SIG-M5 (cell line): ENCODE results near the gene PITRM1.

Experiments used
- DNase-seq: peaks from one replicate; lab custom pipeline; 2025; lab: John Stamatoyannopoulos, UW

Gene PITRM1

DNA sequence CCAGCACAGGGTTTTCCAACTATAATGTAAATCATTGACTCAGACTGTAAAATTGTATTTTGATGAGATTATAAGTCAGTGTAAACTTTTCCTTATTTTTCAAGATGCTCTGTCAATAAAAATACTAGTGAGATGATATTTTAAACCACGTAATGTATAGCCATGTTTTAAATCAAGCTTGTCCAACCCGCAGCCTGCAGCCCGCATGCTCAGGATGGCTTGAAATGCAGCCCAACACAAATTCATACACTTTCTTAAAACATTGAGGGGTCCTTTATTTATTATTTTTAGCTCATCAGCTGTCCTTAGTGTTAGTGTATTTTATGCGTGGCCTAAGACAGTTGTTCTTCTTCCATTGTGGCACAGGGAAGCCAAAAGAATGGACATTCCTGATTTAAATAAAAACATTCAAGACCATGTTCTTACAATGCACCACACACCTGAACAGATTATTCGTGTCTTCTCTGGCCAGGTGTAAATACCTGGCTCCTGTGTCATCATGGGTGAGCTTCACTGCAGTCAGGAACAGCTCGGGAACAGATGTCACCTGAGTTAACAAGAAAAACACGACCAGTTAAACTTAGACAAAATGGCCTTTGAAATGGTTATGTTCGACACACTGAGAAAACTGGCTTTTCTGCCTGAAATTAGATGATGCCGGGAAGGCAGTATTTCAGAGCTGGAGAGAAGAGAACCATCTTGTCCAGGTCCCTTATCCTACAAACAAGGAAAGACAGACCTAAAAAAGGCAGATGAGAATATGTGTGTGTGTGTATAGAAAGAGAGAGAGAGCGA is 5.9 kb downstream of the PITRM1 start:
- no peak for DNase-seq

DNA sequence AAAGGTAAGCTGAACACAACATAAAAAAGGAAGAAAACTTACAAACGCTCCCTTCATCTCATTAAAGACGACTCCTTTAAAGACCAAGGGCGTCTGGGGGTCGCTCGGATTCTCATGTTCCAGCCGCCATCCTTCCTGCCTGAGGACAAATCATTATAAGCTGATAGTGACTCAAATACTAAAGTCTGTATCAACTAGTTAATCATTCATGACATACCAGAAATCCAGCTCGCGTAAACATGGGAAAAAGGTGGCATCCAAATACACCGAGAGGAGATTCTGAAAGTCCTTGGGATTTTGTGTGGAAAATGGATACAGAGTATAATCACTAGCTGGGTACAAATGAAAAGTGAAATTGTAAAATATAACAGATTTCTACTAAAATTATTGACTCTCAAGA is 7.4 kb downstream of the PITRM1 start:
- no peak for DNase-seq

DNA sequence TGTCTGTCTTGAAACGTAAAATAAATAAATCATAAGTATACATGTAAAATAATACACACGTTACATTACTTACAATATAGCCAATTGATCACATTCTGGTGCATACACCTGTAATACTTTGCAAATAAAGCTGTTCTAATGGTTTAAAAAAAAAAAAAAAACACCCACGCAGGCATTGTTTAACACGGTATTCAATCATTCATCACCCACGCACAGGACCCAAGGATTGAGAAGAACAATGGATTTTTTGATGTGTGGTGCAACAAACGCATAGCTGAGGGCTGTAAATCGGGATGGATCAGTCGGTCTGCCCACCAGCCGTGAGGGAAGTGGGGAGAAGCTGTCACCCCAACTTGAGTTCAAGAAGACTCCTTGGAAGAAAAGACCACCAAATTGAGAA is 8.7 kb downstream of the PITRM1 start:
- no peak for DNase-seq

DNA sequence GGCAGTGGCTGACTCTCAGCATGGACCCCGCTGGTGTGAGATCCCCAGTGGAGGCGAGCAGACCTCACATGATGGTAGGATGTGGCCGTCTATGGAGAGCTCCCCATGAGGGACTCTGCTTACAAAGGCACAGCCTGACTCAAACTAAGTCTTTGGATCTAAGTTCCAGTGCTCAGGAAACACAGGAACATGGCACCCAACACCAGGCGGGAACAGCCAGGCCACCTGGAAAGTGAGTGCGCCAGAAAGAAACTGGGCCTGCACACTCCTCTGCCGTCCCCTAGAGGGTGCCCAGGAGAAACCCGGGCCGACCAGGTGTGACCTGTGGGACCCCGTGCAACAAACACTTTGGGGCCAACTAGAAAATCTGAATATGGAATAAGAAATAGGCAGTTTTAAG is 10.0 kb downstream of the PITRM1 start:
- no peak for DNase-seq

DNA sequence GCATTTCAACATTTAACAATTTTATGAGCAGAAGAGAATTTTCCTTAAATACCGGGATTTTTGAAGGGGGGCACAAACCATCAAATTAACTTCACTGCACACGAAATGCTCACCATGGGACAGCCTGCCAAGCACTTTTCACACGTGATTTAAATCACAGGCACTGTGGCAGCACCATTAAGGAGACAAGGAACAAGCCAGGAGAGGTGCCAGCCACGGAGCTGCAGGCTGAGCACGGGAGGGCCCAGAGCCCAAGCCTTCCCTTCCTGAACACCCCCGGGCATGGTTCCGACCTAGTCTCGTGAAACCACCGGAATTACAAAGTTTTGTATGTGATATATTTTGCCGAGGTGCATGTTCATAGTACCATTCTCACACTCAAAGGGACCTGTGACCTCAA is 13.4 kb downstream of the PITRM1 start:
- DNase-seq: no peak

DNA sequence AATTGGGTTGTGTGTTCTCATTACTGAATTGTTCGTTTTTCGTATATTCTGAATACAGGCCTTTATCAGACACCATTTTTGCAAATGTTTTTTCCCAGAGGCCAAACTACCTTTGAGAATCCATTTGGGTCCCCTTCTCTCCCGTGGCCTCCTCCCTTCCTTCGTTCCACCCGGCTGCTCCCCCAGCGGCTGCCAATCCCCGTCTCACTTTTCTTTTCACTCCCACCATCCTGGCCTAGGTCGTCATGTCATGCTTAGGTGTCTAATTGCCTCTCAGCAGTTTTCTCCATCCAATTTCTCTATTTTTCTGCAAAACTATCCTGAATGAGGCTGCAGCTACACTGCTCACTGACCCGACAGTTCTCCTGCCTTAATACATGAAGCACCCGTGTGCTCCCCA is 17.9 kb downstream of the PITRM1 start:
- no peak for DNase-seq

DNA sequence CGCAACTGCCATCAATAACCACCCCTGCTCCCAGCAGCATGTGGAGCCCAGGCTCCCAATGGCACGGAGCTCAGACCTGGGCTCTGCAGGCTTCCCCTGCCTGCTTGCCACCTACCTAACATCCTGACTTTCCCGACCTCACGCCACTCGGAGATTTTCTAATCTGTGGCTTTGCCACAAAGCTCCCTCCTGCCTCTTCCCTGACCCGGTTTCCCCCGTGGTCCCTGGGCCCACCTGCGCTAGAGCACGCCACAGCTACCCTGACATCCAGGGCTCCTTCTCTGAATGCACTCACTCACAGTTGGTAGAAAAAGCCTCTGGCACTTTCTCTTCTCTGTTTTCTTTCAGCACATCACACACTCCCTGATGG is 20.0 kb downstream of the PITRM1 start:
- DNase-seq: no peak

DNA sequence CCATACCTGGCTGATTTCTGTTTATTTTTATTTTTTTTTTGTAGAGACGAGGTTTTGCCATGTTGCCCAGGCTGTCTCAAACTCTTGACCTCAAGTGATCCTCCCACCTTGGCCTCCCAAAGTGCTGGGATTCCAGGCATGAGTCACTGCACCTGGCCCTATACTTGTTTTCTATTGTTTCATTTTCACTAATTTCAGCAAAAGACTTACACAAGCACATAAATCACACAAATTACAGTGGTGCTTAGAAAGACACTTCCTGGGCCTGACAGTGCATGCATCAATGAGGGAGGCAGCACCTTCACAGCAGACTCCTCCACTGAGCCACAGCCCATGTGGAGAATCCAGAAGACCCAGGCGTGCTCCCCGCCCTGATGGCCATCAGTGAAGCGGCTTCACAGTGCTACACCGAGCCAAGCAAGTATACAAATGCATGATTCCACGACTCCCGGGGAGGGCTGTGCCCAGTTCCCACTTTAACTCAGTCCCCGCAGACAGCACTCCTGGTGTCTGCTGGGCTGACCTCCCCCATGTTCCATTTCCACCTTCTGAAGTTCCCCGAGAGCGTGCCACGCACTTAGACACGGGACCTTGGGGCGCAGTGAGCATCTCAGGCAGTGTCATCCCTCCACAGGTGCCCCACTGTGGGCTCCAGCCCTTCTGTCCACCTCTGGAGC is 20.6 kb downstream of the PITRM1 start:
- DNase-seq: no peak

DNA sequence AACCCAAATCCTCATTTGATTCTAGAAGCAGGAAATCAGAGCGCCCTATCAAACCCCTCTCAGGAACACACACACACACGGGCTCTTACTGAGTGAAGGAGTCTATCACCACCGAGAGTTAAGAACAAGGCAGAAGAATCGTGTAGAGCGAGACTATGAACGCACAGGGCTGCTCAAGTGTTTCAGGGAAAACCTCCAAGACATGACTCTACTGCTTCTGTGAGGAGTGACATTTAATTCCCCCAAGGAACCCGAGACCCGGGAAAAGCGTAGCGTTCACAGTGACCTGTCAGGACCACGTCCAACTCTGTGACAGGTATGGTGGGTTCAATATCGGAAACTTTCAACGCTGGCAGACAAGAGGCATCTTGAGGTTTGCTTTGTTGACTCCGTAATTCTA is 21.6 kb downstream of the PITRM1 start:
- DNase-seq: no peak

DNA sequence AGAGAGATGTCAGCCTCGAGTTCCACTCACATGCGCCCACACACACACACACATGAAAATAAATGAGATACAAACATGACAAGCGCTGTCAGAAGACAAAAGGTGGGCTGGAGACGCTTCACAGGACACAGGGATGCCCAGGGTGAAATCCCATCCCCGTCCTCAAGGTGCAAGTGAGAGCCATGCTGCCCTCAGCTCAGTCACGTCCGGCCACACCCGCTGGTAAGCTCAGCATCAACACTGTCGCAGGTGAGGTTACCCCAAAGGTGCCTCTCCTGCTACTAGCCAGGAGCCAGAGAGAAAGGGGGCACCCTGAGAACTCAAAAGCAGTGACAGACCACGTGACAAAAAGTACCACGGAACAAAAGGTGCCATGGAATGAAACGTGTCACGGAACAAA is 22.2 kb downstream of the PITRM1 start:
- DNase-seq: no peak

DNA sequence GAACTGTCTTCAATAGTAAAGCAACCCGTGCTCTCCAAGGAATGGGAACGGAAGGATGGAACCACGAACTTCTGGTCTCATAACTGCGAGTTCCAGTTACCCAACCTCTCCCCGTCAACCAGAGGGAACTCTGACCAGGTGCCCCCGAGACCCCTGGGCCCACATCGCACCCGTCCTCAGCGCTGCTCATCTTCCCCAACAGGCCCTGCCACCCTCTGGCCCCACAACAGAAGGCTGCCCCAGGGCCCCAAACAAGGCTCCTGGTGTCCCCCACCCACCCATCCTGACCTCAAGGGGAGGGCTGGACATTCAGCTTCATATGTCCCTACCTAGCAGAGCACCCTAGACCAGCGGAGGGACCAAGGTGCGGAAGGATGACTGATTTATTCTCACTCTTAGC is 22.7 kb downstream of the PITRM1 start:
- no peak for DNase-seq

DNA sequence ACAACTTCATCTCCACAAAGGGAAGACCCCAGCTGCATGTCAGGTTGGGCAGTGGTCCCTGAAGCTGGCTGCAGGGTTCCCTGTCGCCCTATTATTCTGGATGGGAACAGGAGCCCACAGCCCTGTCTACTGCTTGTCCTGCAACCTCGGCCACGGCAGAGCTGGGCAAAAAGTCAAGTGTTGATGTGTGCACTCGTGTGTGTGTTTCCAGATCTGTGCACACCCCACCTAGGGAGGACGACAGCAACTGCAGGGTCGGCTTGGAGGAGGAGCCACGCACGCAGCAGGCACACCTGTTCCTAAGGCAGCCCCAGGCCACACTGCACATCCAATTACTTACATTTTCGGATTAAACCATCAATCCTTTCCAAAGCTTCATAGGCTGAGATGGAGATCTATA is 23.6 kb downstream of the PITRM1 start:
- no peak for DNase-seq

DNA sequence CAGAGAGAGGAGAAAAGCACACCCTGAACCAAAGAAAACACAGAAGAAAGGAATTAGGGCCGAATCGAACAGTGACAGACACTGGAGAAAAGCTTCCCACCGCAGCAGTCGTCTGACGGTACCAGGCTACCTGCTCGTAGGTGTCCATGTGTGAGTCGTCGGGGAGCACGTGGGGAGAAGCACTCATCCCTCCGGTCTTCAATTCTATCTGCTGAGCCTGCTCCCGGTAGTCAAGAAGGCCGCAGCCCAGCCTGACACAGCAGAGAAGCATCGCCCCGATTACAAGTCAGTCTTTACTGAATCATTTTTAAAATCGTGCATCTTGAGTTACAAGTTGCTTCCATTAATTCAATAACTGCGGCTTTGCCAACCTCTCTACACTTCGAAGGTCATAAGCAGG is 24.5 kb downstream of the PITRM1 start:
- DNase-seq: no peak

DNA sequence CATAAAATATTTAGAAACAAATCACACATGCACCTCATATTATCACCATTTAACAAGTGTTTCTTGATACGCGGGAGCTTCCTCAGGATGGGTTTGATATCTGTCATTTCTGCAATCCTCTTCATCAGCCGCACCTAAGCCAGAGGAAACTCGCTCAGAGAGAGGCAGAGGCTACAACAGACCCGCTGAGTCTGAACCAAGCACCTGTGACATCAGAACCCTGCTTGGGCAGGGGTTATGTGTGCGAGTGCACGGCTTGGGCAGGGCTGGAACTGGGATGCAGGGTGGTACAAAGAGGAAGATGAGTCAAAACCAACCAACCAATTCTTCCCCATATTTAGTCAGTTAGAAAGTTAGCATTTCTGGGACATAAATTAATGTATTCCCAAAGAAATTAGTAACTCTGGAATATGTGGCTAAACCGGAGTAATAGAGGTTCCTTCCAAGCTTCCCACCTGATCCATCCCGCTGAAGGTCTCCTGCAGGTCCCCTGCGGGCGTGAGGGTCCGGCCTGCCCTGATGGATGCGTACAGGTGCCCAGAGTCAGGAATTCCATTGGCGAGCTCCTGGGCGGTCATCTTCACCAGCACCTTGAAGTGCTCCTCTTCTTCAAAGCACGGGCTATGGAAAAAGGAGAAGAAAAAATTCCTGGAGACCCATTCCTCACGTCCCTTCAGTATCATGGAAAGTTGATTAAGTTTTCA is 25.3 kb downstream of the PITRM1 start:
- no peak for DNase-seq

DNA sequence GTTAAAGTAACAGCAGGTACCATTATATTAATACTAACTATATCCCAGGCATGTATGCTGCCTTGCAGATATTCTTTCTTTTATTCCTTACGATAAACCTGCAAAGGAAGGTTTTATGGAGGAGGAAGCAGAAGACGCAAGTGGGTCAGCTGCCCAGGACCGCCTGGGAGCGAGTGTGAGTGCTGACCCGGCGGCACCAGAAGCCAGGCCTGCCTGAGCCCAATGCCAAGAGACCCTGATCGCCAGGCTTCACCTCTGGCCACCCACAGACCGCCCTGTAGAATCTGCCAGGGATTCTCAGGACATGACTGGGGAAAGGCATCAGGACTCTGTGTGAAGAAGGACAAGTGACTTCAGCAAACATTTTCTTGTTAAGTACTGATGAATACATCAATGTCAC is 26.3 kb downstream of the PITRM1 start:
- DNase-seq: no peak

DNA sequence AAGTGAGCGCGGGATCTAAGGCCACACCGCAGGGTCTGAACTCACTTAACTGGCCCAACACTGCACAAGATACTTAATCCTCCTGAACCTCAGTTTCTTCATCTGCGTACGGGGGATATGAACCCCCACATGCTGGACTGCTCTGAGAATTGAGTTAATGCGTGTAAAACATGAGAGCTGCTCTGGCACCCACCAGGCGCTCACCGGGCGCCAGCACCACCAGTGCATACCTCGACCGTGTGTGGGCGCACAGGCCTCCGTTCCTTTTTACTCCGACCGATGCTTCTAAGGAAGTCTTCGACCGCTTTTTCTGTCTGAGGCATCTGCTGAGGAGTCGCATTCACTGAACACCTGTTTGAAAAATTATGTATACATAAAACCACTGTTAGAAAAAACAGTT is 27.2 kb downstream of the PITRM1 start:
- no peak for DNase-seq

DNA sequence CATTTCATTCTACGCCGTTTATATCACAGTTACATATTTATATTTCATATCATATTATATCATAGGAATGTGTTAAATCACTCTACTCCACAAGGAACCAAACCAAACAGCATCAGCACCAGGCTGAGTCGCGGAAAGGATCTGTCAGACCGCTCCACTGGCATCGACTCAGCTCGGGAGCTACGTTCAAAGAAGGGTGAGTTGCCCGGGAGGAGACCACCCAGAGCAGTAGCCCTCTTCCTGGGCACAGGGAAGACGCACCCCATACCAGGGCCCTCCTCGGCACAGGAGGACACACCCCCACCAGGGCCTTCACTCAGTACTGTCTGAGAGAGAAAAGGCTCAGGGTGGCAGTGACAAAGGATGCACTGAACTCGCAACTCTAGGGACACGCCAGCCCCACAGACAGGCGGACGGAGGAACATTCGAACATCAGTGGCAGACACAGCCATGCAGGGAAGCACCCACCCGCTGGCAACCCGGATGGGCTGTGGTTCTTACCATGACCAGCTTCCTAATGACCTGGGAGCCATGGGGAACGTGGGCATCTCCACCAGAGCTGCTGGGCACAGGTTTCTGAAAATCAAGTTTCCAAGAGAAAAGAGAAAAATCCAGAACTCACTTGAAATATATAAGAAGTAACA is 28.7 kb downstream of the PITRM1 start:
- DNase-seq: no peak

DNA sequence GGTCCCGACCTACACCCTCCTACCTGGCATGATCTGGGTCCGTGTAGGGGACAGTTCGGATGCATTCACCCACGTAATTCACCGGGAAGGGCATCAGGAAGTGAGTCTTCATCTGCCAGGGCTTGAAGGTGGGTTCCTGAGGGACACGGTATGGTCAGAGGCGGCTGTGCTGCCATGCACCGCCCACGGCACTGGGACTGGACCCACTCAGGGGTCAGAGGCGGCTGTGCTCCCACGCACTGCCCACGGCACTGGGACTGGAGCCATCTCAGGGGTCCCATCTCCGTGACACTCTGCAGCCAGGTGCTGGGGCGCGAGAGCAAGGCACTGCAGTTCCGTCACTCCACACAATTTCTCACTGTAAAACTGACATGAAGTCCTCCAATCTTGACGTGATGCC is 29.2 kb downstream of the PITRM1 start:
- no peak for DNase-seq

DNA sequence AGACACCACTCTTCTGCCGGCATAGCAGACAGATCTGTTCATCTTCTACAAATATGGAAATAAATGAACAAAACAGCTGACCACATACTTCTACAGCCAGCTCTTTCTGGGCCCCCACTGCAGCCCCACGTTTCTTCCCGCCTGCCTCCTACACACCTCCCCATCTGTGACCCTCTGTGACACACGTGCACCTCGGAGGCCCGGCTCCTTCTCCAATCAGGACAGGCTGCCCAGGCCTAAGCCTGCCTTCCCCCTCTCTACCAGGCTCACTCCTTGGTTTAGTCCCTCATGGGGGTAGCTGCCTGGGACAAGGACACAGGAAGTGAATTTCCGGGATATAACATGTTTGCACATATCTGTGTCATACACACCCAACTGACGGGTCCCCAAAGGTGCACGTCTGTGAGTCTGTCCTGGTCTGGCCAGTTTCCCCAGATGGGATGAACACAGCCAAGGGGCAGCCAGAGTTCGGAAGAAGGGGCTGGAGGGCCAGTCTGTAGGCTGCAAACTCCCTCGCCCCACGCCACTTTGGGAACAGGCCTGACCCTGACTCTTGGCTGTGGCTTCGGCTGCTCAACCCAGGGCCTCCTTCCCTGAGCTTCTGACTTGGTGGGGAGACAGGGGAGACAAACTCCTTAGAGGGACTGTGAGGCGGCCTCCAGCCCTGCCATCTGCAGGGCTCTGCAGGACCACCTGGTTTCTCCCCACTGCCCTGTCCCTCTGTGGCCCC is 30.3 kb downstream of the PITRM1 start:
- DNase-seq: no peak

DNA sequence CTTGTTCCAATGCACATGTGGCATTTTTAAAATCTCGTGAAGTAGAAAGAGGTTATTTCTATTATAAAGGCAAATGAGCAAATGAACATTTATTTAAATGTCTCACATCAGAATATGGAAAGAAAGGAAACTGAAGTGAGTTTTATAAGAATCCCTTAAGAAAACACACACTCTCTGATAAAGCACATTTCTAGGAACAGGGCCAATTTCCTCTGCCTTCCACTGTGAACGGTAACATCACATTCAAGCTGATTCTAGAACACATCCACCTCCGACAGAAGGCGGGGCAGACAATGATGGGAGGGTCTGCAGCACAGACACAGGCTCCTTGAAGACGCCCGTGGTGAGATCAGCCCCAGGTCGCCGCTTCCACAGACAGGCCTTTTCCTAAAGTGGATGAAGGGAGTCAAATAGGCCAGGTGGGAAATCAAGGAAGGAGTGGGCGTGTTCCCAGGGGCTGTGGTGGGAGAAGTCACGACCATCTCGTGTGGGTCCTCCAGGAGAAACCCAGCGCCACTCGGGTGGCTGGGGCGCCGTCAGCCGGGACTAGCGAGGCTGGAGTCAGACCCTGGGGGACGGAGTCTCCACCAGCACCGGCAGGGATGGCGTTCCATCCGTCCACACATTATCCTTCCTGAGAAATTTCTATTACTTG is 31.1 kb downstream of the PITRM1 start:
- DNase-seq: no peak

DNA sequence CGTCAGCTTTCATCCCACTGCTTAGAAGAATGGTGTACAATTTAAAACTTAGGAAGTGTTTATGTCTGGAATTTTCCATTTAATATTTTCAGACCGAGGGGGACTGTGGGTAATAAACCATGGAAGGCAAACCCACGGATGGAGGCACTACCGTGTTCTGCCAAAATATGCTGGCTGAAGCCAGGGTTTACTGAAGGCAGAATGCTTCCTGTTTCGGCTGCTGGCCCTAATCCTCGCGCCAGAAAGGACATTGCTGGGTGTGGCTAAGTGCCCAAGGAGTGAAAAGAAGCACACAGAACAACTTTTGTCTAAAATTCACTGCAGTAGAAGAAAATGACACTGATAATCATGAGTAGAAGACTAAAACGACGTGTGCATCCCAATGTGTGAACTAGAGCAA is 32.3 kb downstream of the PITRM1 start:
- DNase-seq: no peak
